ENCODE results near the gene ADAP2. TPM values are rescaled to one million over a fixed set of nuclear protein-coding genes. Genes with fewer than 3 reads are reported as not detected.
A peak's percentile ranks its signal among the peaks of the same experiment; 100 is the strongest.
"Not testable (repeated sequence)": the region's sequence is repeated elsewhere in the genome, so short reads cannot be mapped to it uniquely, and the experiment has no call there.

Gene ADAP2
- total RNA-seq, 1 donor from 2014 or later = 3.4 TPM

GRCh38 chr17:30906101-30906911 lies 15.4 kb upstream of the ADAP2 start, which contains the start of gene TEFM:
Gene TEFM (minus strand): TSS chr17:30906238. CDS start chr17:30906198, 40 bp downstream.
- DNase-seq (ENCODE audit: low read depth) = peak; percentile 82
- Histone ChIP-seq H3K36me3 (ENCODE audit: control insufficient read depth, insufficient read depth, low read length) (peaks cover 4% of the 10 kb centered on the region), H3K27me3 (ENCODE audit: control insufficient read depth, insufficient read depth, low read length) (no peaks in the 10 kb centered on the region), H3K4me3 (ENCODE audit: low read depth, low read length) (peak within 1 kb of the TSS; percentile 81)
- peak; percentile 50 for FAIRE-seq
- TF ChIP-seq CTCF (IDR thresholded peaks at IDR 0.05; ENCODE audit: insufficient read depth, low read length, severe bottlenecking) = no peak

- DNase-seq (ENCODE audit: low read depth) = no peak
- FAIRE-seq = no peak
- H3K36me3 ChIP-seq (ENCODE audit: control insufficient read depth, insufficient read depth, low read length) = peaks cover 2% of the 10 kb centered on the region
Observed at GRCh38 chr17:30908717-30909420, 12.9 kb upstream of the ADAP2 start.

GRCh38 chr17:30910151-30910550 lies 11.6 kb upstream of the ADAP2 start:
- not testable (repeated sequence) for FAIRE-seq; H3K36me3 ChIP-seq (ENCODE audit: control insufficient read depth, insufficient read depth, low read length); H3K4me3 ChIP-seq (ENCODE audit: low read depth, low read length); DNase-seq (ENCODE audit: low read depth); H3K27me3 ChIP-seq (ENCODE audit: control insufficient read depth, insufficient read depth, low read length)

More at GRCh38 chr17:30908717-30909420, 12.9 kb upstream of the ADAP2 start:
- TF ChIP-seq CTCF (IDR thresholded peaks at IDR 0.05; ENCODE audit: insufficient read depth, low read length, severe bottlenecking) = no peak
- Histone ChIP-seq H3K27me3 (ENCODE audit: control insufficient read depth, insufficient read depth, low read length) (no peaks in the 10 kb centered on the region), H3K4me3 (ENCODE audit: low read depth, low read length) (no peak overlapping the region)

- no peak for FAIRE-seq
- H3K27me3 ChIP-seq (ENCODE audit: control insufficient read depth, insufficient read depth, low read length) = no peaks in the 10 kb centered on the region
- H3K4me3 ChIP-seq (ENCODE audit: low read depth, low read length) = no peak overlapping the region
- no peak for DNase-seq (ENCODE audit: low read depth)
- no peak for TF ChIP-seq CTCF (IDR thresholded peaks at IDR 0.05; ENCODE audit: insufficient read depth, low read length, severe bottlenecking)
- H3K36me3 ChIP-seq (ENCODE audit: control insufficient read depth, insufficient read depth, low read length) = no peaks in the 10 kb centered on the region
Observed at GRCh38 chr17:30913955-30914354, 7.8 kb upstream of the ADAP2 start.

GRCh38 chr17:30915833-30916611 lies 5.7 kb upstream of the ADAP2 start:
- FAIRE-seq (peak; percentile 13), DNase-seq (ENCODE audit: low read depth) (no peak)
- Histone ChIP-seq H3K27me3 (ENCODE audit: control insufficient read depth, insufficient read depth, low read length) (no peaks in the 10 kb centered on the region), H3K4me3 (ENCODE audit: low read depth, low read length) (no peak overlapping the region), H3K36me3 (ENCODE audit: control insufficient read depth, insufficient read depth, low read length) (no peaks in the 10 kb centered on the region)
- TF ChIP-seq CTCF (IDR thresholded peaks at IDR 0.05; ENCODE audit: insufficient read depth, low read length, severe bottlenecking) = no peak

GRCh38 chr17:30917050-30917449 lies 4.7 kb upstream of the ADAP2 start:
- no peak for TF ChIP-seq CTCF (IDR thresholded peaks at IDR 0.05; ENCODE audit: insufficient read depth, low read length, severe bottlenecking)
- no peak overlapping the region for H3K4me3 ChIP-seq (ENCODE audit: low read depth, low read length)
- FAIRE-seq (no peak), DNase-seq (ENCODE audit: low read depth) (no peak)
- no peaks in the 10 kb centered on the region for H3K27me3 ChIP-seq (ENCODE audit: control insufficient read depth, insufficient read depth, low read length)
- H3K36me3 ChIP-seq (ENCODE audit: control insufficient read depth, insufficient read depth, low read length) = no peaks in the 10 kb centered on the region

Data from bronchial epithelial cell (primary cell).